Loucy (cell line): Measurements from ENCODE around the gene CMA1.

ENCODE experiments used
- H2AFZ ChIP-seq: fragments of 200-600 bp; sonication (generic); 2 replicates; pipeline ENCODE4 v1.6.0; 2016; ENCODE audit warnings: antibody characterized with exemption, mild to moderate bottlenecking, low read length, moderate library complexity
- H3F3A ChIP-seq: fragments of 200-600 bp; 2 replicates; pipeline ENCODE4 v1.6.0; 2016; ENCODE audit warnings: antibody characterized with exemption, low read depth, mild to moderate bottlenecking
- H3K27me3 ChIP-seq: fragments of 200-600 bp; sonication (generic); 2 replicates; pipeline ENCODE4 v1.6.1; 2014; ENCODE audit warnings: low read length, mild to moderate bottlenecking; ENCODE audit not compliant: insufficient read depth, poor library complexity, severe bottlenecking
- H3K36me3 ChIP-seq: fragments of 200-600 bp; sonication (generic); 2 replicates; pipeline ENCODE4 v1.6.1; 2016; ENCODE audit warnings: low read length; ENCODE audit not compliant: insufficient read depth
- H3K4me1 ChIP-seq: fragments of 200-600 bp; sonication (generic); 2 replicates; pipeline ENCODE4 v1.5.1; 2014; ENCODE audit warnings: low read length, mild to moderate bottlenecking; ENCODE audit not compliant: insufficient read depth, poor library complexity, severe bottlenecking
- H3K4me2 ChIP-seq: fragments of 200-600 bp; sonication (generic); 2 replicates; pipeline ENCODE4 v1.6.0; 2014; ENCODE audit warnings: antibody characterized with exemption, low read length, low read depth, mild to moderate bottlenecking; ENCODE audit not compliant: poor library complexity, severe bottlenecking
- H3K4me3 ChIP-seq: fragments of 200-600 bp; sonication (generic); 2 replicates; pipeline ENCODE4 v1.5.1; 2014; ENCODE audit warnings: low read length, mild to moderate bottlenecking, mixed read lengths; ENCODE audit not compliant: poor library complexity, severe bottlenecking
- H3K79me2 ChIP-seq: fragments of 200-600 bp; sonication (generic); 2 replicates; pipeline ENCODE4 v1.6.1; 2014; ENCODE audit warnings: low read length; ENCODE audit not compliant: insufficient read depth
- H3K9ac ChIP-seq: fragments of 200-600 bp; sonication (generic); 2 replicates; pipeline ENCODE4 v1.6.0; 2014; ENCODE audit warnings: mild to moderate bottlenecking, low read depth, low read length, moderate library complexity; ENCODE audit not compliant: poor library complexity, severe bottlenecking
- H3K9me2 ChIP-seq: fragments of 200-600 bp; sonication (generic); replicated peaks from 2 replicates; pipeline ENCODE4 v1.6.1; 2016; ENCODE audit warnings: low read depth, low read length, mixed read lengths
- H3K9me3 ChIP-seq: fragments of 200-600 bp; sonication (generic); 2 replicates; pipeline ENCODE4 v1.6.1; 2014; ENCODE audit warnings: mild to moderate bottlenecking, antibody characterized with exemption, low read length, low read depth; ENCODE audit not compliant: insufficient read depth
- H4K20me1 ChIP-seq: fragments of 200-600 bp; sonication (generic); 2 replicates; pipeline ENCODE4 v1.6.0; 2014; ENCODE audit warnings: antibody characterized with exemption, low read length, mild to moderate bottlenecking; ENCODE audit not compliant: insufficient read depth, poor library complexity, severe bottlenecking
- CTCF ChIP-seq: fragments of 200-600 bp; sonication (generic); conservative IDR thresholded peaks from 2 replicates; pipeline ENCODE4 v1.5.1; 2014; ENCODE audit warnings: mild to moderate bottlenecking, antibody characterized with exemption, low read length
- EZH2phosphoT487 ChIP-seq: fragments of 200-600 bp; IDR thresholded peaks from 2 replicates; pipeline ENCODE4 v1.6.1; 2018; ENCODE audit warnings: antibody characterized with exemption, mild to moderate bottlenecking, moderate library complexity, borderline replicate concordance

The CMA1 gene

GRCh38 chr14:24456980-24457379 lies 51.1 kb downstream of the CMA1 start:
- H3K27me3 ChIP-seq: no peaks in the 10 kb centered on the region
- no peaks in the 10 kb centered on the region for H3K36me3 ChIP-seq
- no peak overlapping the region for H2AFZ ChIP-seq
- H3K4me1 ChIP-seq: peaks cover 21% of the 10 kb centered on the region
- no peaks in the 10 kb centered on the region for H3K9me3 ChIP-seq
- H3F3A ChIP-seq: no peaks in the 10 kb centered on the region
- H3K79me2 ChIP-seq: no peaks in the 10 kb centered on the region
- H3K4me3 ChIP-seq: no peak overlapping the region
- no peak overlapping the region for H3K9ac ChIP-seq
- H3K9me2 ChIP-seq: no peaks in the 10 kb centered on the region
- H4K20me1 ChIP-seq: no peaks in the 10 kb centered on the region
- TF ChIP-seq CTCF (no peak), EZH2phosphoT487 (no peak)
- H3K4me2 ChIP-seq: no peak overlapping the region
